SHP77 treated with DMSO at 0.1 percent for 48 hours (cell line): ENCODE measurements around the gene NEUROG2.
"Not testable (repeated sequence)": the region's sequence is repeated elsewhere in the genome, so short reads cannot be mapped to it uniquely, and the experiment has no call there.

Source experiments
- DNase-seq: peaks from one replicate; lab custom pipeline; 2025; lab: John Stamatoyannopoulos, UW

The NEUROG2 gene

DNA sequence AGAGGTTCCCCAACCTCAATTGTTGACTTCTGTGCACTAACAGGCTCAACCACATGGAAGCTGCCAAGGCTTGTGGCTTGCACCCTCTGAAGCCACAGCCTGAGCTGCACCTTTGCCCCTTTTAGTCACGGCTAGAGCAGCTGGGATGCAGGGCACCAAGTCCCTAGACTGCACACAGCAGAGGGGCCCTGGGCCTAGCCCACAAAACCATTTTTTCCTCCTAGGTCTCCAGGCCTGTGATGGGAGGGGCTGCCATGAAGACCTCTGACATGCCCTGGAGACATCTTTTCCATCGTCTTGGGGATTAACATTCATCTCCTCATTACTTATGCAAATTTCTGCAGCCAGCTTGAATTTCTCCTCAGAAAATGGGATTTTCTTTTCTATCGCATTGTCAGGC is 25.2 kb downstream of the NEUROG2 start:
- DNase-seq, result not testable (repeated sequence)

DNA sequence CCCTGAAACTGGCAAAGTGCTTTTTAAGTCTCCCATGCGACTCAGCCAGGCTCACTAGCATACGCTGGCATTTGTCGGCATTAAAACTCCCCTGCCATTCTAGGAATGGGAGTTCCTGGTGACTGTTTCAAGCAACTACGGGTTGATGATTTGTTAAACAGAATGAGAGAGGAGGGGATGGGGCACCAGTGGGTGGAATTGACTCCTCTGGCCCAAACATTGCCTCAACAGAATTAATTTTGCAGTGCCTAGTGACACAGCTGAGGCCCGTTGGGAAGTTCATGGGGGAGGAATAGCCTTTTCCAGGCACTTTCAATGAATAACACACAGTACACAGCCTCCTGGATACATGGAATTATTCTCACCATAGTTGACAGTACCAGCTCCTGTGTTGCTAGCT is 30.1 kb downstream of the NEUROG2 start:
- no peak for DNase-seq

DNA sequence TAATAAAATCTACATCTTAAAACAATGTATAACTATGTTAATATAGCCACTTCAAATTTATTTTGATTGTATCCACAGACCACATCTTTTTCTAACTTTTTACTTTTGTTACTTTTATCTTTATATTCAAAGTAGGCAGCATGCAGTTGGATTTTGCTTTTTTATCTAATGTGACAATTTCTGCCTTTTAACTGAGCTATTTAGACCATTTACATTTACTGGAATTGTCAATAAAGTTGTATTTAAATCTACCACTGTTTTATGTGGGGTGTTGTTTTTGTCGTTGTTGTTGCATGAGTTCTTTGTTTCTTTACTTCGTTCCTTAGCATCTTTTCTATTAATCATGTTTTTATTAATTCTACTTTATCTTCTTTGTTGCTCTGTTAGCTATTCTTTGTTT is 42.0 kb downstream of the NEUROG2 start:
- DNase-seq, result no peak

DNA sequence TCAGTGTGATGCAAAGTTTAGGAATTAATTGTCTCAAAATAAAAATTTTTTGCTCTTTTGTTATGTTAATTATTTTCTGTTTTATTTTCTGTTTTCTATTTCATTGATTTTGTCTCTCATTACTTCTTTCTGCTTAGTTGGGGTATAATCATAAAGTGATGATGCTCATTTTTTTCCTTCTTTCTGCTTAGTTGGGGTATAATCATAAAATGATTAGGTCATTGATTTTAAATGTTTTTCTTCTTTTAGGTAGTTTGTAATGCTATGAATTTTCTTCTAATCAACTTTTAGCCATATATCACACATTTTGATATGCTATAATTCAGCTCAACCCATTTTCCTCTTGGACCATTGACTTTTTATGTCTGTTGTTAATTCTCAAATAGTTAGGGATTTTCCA is 43.7 kb downstream of the NEUROG2 start:
- DNase-seq, result no peak
